HCT116 (cell line): ENCODE measurements around the gene ENTPD8. TPM values are rescaled to one million over a fixed set of nuclear protein-coding genes. Genes with fewer than 3 reads are reported as not detected.

Experiments
- ATAC-seq: fragments of 200-7000 bp; cut with Tn5 transposase; 2 replicates; pipeline ENCODE4 v1.9.1; 2020; ENCODE audit warnings: mild to moderate bottlenecking, moderate library complexity
- BruUV-seq: library from RNA; stranded (reverse); fragments of 400-500 nt; replicated peaks from 2 replicates; lab custom pipeline; 2021; lab: Mats Ljungman, UMichigan
- CTCF ChIA-PET: fragments of 300-600 bp; sonication (Branson Sonifier 250); formaldehyde crosslinking; loops from one replicate; lab custom pipeline; 2021; ENCODE audit warnings: antibody characterized with exemption; lab: Charles Lee
- POLR2A ChIA-PET: fragments of 300-600, 350-600 bp; sonication (Branson Sonifier 250); formaldehyde crosslinking; loops from one replicate; lab custom pipeline; 2021; ENCODE audit warnings: antibody characterized with exemption; lab: Charles Lee
- RAD21 ChIA-PET, 2 experiments: fragments of 300-600 bp; sonication (Branson Sonifier 250); formaldehyde crosslinking; loops; one replicate each; lab custom pipeline; 2023; ENCODE audit warnings: low total read pairs in 2 of 2; ENCODE audit not compliant: uncharacterized antibody in 2 of 2, unreplicated experiment in 2 of 2, low non-redundant PET in 1 of 2; lab: Charles Lee
- DNase-seq: peaks from one replicate; pipeline ENCODE4 v3.0.0-alpha.2; 2010; ENCODE audit warnings: low read depth, low spot score
- H2AFZ ChIP-seq: fragments of 200-600 bp; shearing (Covaris generic), sonication (generic); 2 replicates; pipeline ENCODE4 v1.6.1; 2017; ENCODE audit warnings: low read depth, mixed run types, mixed read lengths, antibody characterized with exemption, low read length; ENCODE audit not compliant: poor library complexity, severe bottlenecking
- H3K27ac ChIP-seq: 2 replicates; pipeline ENCODE4 v1.5.1; 2012; ENCODE audit warnings: low read depth, low read length
- H3K27me3 ChIP-seq: fragments of 200-600 bp; sonication (generic); 2 replicates; pipeline ENCODE4 v1.6.1; 2016; ENCODE audit warnings: mixed run types, low read length, mixed read lengths; ENCODE audit not compliant: insufficient read depth
- H3K36me3 ChIP-seq, 2 experiments: fragments of 200-500 bp in 1 of 2; fragments of 200-600 bp in 1 of 2; sonication (Bioruptor generic) in 1 of 2; sonication (generic) in 1 of 2; 2 replicates each; pipeline versions ENCODE4 v1.5.1 to v1.6.1; 2014 to 2016; ENCODE audit warnings: low read length in 2 of 2, inconsistent platforms in 1 of 2, mixed read lengths in 1 of 2, mixed run types in 1 of 2; ENCODE audit not compliant: insufficient read depth in 2 of 2, control insufficient read depth in 1 of 2
- H3K4me1 ChIP-seq, 2 experiments: fragments of 200-600 bp in 1 of 2; sonication (generic) in 1 of 2; 2 replicates each; pipeline versions ENCODE4 v1.5.1 to v1.6.1; 2012 to 2017; ENCODE audit warnings: low read length in 2 of 2, inconsistent platforms in 1 of 2, mild to moderate bottlenecking in 1 of 2, mixed read lengths in 1 of 2, mixed run types in 1 of 2, moderate library complexity in 1 of 2; ENCODE audit not compliant: insufficient read depth in 2 of 2, control insufficient read depth in 1 of 2
- H3K4me2 ChIP-seq: fragments of 200-600 bp; sonication (generic); 2 replicates; pipeline ENCODE4 v1.6.1; 2017; ENCODE audit warnings: mixed run types, low read length, mixed read lengths
- H3K4me3 ChIP-seq, 2 experiments: fragments of 200-600 bp in 1 of 2; sonication (generic) in 1 of 2; replicated peaks in 1 of 2; 2 replicates each; pipeline ENCODE4 v1.5.1; 2011 to 2016; ENCODE audit warnings: low read length in 2 of 2, control low read depth in 1 of 2, low read depth in 1 of 2, mild to moderate bottlenecking in 1 of 2, mixed read lengths in 1 of 2, mixed run types in 1 of 2
- H3K79me2 ChIP-seq: fragments of 200-600 bp; sonication (generic); 2 replicates; pipeline ENCODE4 v1.6.1; 2017; ENCODE audit warnings: mild to moderate bottlenecking, mixed run types, low read length, moderate library complexity, mixed read lengths; ENCODE audit not compliant: insufficient read depth
- H3K9ac ChIP-seq: fragments of 200-600 bp; sonication (generic); 2 replicates; pipeline ENCODE4 v1.6.1; 2016; ENCODE audit warnings: low read length, mixed read lengths
- H3K9me2 ChIP-seq: fragments of 200-600 bp; sonication (generic), shearing (Covaris generic); 2 replicates; pipeline ENCODE4 v1.6.1; 2017; ENCODE audit warnings: mixed run types, mild to moderate bottlenecking, moderate library complexity; ENCODE audit not compliant: insufficient read depth
- H3K9me3 ChIP-seq, 2 experiments: fragments of 200-500 bp in 1 of 2; fragments of 200-600 bp in 1 of 2; sonication (Bioruptor generic) in 1 of 2; sonication (generic) in 1 of 2; 2 replicates each; pipeline ENCODE4 v1.6.1; 2014 to 2017; ENCODE audit warnings: low read length in 2 of 2, mixed read lengths in 2 of 2, inconsistent platforms in 1 of 2, low read depth in 1 of 2, mild to moderate bottlenecking in 1 of 2, mixed run types in 1 of 2, moderate library complexity in 1 of 2; ENCODE audit not compliant: control insufficient read depth in 1 of 2, insufficient read depth in 1 of 2
- H4K20me1 ChIP-seq: fragments of 200-600 bp; sonication (generic), shearing (Covaris generic); 2 replicates; pipeline ENCODE4 v1.6.1; 2017; ENCODE audit warnings: mixed run types, mild to moderate bottlenecking, moderate library complexity; ENCODE audit not compliant: insufficient read depth
- CBX3 ChIP-seq: IDR thresholded peaks from 2 replicates; pipeline ENCODE4 v1.6.1; 2012; ENCODE audit warnings: low read depth
- EZH2 ChIP-seq: fragments of 200-600 bp; sonication (generic); IDR thresholded peaks from 2 replicates; pipeline ENCODE4 v1.6.1; 2017; ENCODE audit warnings: antibody characterized with exemption, mixed run types
- EZH2phosphoT487 ChIP-seq: fragments of 200-600 bp; IDR thresholded peaks from 2 replicates; pipeline ENCODE4 v1.6.1; 2018; ENCODE audit warnings: antibody characterized with exemption, borderline replicate concordance
- FOSL1 ChIP-seq: IDR thresholded peaks from 2 replicates; pipeline ENCODE4 v1.6.1; 2012; ENCODE audit warnings: low read depth
- JUND ChIP-seq: IDR thresholded peaks from 2 replicates; pipeline ENCODE4 v1.6.1; 2012
- RAD21 ChIP-seq: IDR thresholded peaks from 2 replicates; pipeline ENCODE4 v1.6.1; 2012; ENCODE audit warnings: low read depth, mild to moderate bottlenecking
- SRF ChIP-seq: IDR thresholded peaks from 2 replicates; pipeline ENCODE4 v1.6.1; 2012; ENCODE audit warnings: low read depth
- TCF7L2 ChIP-seq: IDR thresholded peaks from 2 replicates; pipeline ENCODE4 v1.7.0; 2011; ENCODE audit warnings: borderline replicate concordance, inconsistent platforms; ENCODE audit not compliant: insufficient read depth, insufficient read length; ENCODE audit errors: extremely low read depth
- ZFX ChIP-seq: fragments of 450-650 bp; IDR thresholded peaks from 2 replicates; pipeline ENCODE4 v1.6.1; 2017
- intact Hi-C: fragments of 100-400 bp; cut with micrococcal nuclease; formaldehyde crosslinking; loops from 2 replicates; pipeline ENCODE4 v1.10.0; 2022
- total RNA-seq: library from RNA; stranded (reverse); gene quantifications from one replicate; pipeline ENCODE4 v1.2.1, GENCODE V29; 2021; ENCODE audit not compliant: unreplicated experiment
- TF ChIP-seq, protein P1 (sequence below): IDR thresholded peaks from 2 replicates; pipeline ENCODE4 v1.6.1; 2011; ENCODE audit warnings: mild to moderate bottlenecking, low read length, moderate library complexity; ENCODE audit not compliant: insufficient replicate concordance; ENCODE audit errors: extremely low read depth
- TF ChIP-seq, protein P2 (sequence below): IDR thresholded peaks from 2 replicates; pipeline ENCODE4 v1.6.1; 2012; ENCODE audit warnings: low read depth

ENTPD8 gene
- total RNA-seq, 1 experiment from 2014 or later, result 1.7 TPM

DNA sequence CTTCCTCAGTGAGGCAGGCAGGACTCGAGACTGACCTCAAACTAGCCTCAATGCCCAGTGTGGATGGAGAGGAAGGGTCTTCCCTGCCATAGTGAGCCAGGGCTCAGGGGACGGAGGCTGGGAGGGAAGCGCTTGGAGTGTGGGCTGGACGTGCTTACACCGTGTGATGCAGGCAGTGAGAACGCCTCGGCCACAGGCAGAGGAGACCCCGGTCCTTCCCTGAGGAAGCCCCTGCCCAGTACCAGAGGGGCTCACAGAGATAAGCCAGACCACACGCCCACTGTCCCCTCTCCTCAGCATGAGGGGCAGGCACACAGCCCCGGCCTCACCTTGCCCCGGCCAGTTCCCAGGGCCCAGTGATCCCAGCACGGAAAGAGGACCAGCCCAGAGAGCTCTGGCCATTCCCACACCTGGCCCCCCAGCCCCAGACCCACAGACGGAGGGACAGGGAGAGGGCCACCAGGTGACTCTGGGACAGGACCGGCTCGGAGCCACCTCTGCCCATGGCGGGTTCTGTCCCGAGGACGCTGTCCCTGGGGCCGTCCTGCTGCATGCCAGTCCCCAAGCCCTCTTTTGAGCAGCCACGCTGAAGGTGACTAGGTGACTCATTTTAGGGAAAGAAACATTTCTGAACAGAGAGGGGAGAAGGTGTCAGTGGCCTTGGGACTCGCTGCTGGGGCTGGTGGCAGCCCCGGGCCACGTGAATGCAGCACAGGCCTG, 24.0 kb upstream of the ENTPD8 start:
- ChIA-PET RAD21 (no interaction called here), POLR2A (no interaction called here), CTCF (no interaction called here)
- no peaks in the 10 kb centered on the region for H3K9me3 ChIP-seq
- no TSS peak for BruUV-seq
- intact Hi-C loops, result no loop called here
- H3K79me2 ChIP-seq, result no peaks in the 10 kb centered on the region
- H3K9me2 ChIP-seq, result no peaks in the 10 kb centered on the region
- H3K4me1 ChIP-seq, result peaks cover 8 to 20% of the 10 kb centered on the region in 2 experiments; a peak in 3 of 4 replicates
- no peak overlapping the region for H3K4me2 ChIP-seq
- no peaks in the 10 kb centered on the region for H3K27me3 ChIP-seq
- no peak overlapping the region for H3K4me3 ChIP-seq
- H4K20me1 ChIP-seq, result no peaks in the 10 kb centered on the region
- H3K27ac ChIP-seq, result no peak overlapping the region
- ATAC-seq (no peak), DNase-seq (no peak)
- H3K36me3 ChIP-seq, result no peaks in the 10 kb centered on the region
- H3K9ac ChIP-seq, result no peak overlapping the region
- TF ChIP-seq RAD21 (no peak), FOSL1 (no peak), EZH2 (no peak), JUND (no peak), EZH2phosphoT487 (no peak), SRF (no peak), CBX3 (no peak), ZFX (no peak), TCF7L2 (no peak)
- TF ChIP-seq, protein P1, sequence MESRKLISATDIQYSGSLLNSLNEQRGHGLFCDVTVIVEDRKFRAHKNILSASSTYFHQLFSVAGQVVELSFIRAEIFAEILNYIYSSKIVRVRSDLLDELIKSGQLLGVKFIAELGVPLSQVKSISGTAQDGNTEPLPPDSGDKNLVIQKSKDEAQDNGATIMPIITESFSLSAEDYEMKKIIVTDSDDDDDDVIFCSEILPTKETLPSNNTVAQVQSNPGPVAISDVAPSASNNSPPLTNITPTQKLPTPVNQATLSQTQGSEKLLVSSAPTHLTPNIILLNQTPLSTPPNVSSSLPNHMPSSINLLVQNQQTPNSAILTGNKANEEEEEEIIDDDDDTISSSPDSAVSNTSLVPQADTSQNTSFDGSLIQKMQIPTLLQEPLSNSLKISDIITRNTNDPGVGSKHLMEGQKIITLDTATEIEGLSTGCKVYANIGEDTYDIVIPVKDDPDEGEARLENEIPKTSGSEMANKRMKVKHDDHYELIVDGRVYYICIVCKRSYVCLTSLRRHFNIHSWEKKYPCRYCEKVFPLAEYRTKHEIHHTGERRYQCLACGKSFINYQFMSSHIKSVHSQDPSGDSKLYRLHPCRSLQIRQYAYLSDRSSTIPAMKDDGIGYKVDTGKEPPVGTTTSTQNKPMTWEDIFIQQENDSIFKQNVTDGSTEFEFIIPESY, result no peak
- TF ChIP-seq, protein P2, sequence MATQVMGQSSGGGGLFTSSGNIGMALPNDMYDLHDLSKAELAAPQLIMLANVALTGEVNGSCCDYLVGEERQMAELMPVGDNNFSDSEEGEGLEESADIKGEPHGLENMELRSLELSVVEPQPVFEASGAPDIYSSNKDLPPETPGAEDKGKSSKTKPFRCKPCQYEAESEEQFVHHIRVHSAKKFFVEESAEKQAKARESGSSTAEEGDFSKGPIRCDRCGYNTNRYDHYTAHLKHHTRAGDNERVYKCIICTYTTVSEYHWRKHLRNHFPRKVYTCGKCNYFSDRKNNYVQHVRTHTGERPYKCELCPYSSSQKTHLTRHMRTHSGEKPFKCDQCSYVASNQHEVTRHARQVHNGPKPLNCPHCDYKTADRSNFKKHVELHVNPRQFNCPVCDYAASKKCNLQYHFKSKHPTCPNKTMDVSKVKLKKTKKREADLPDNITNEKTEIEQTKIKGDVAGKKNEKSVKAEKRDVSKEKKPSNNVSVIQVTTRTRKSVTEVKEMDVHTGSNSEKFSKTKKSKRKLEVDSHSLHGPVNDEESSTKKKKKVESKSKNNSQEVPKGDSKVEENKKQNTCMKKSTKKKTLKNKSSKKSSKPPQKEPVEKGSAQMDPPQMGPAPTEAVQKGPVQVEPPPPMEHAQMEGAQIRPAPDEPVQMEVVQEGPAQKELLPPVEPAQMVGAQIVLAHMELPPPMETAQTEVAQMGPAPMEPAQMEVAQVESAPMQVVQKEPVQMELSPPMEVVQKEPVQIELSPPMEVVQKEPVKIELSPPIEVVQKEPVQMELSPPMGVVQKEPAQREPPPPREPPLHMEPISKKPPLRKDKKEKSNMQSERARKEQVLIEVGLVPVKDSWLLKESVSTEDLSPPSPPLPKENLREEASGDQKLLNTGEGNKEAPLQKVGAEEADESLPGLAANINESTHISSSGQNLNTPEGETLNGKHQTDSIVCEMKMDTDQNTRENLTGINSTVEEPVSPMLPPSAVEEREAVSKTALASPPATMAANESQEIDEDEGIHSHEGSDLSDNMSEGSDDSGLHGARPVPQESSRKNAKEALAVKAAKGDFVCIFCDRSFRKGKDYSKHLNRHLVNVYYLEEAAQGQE, result no peak
- no peak overlapping the region for H2AFZ ChIP-seq
